HEK293 (cell line): ENCODE results near the gene CERS3.

Experiments
- CTCF ChIA-PET: fragments of 350-600 bp; formaldehyde crosslinking; extraction: SDS; loops from one replicate; lab custom pipeline; 2021; ENCODE audit warnings: antibody characterized with exemption; lab: Yijun Ruan, JAX
- POLR2A ChIA-PET: fragments of 300-600 bp; formaldehyde crosslinking; extraction: SDS; loops from one replicate; lab custom pipeline; 2020; ENCODE audit warnings: antibody characterized with exemption, inconsistent platforms; lab: Yijun Ruan, JAX
- H3K27ac ChIP-seq: fragments of 200-500 bp; sonication (Bioruptor generic); 2 replicates; pipeline ENCODE4 v1.5.1; 2014; ENCODE audit warnings: low read depth, low read length, control low read depth, inconsistent platforms; ENCODE audit errors: extremely low read depth
- H3K36me3 ChIP-seq, 2 experiments: fragments of 200-500 bp in 1 of 2; sonication (Bioruptor generic) in 1 of 2; 1 replicate in 1 of 2; 2 replicates in 1 of 2; pipeline ENCODE4 v1.5.1; 2014 to 2017; ENCODE audit warnings: inconsistent platforms in 2 of 2, low read length in 2 of 2; ENCODE audit not compliant: control insufficient read depth in 2 of 2, insufficient read depth in 1 of 2
- H3K4me1 ChIP-seq: fragments of 200-500 bp; sonication (Bioruptor generic); 2 replicates; pipeline ENCODE4 v1.5.1; 2014; ENCODE audit warnings: mild to moderate bottlenecking, low read length, inconsistent platforms; ENCODE audit not compliant: control insufficient read depth, insufficient read depth
- H3K4me3 ChIP-seq: 2 replicates; pipeline ENCODE4 v1.5.1; 2011; ENCODE audit warnings: low read depth, mild to moderate bottlenecking, control low read depth, low read length, moderate library complexity
- H3K9me3 ChIP-seq: fragments of 200-500 bp; sonication (Bioruptor generic); 2 replicates; pipeline ENCODE4 v1.5.1; 2014; ENCODE audit warnings: low read depth, low read length, inconsistent platforms; ENCODE audit not compliant: control insufficient read depth, insufficient read depth
- HOXA7 ChIP-seq: sonication (generic); formaldehyde crosslinking; IDR thresholded peaks from 2 replicates; pipeline ENCODE4 v1.8.1; 2022; ENCODE audit warnings: missing genetic modification reagents, borderline replicate concordance
- KLF7 ChIP-seq: fragments of 450-650 bp; formaldehyde crosslinking; IDR thresholded peaks from 2 replicates; pipeline ENCODE4 v1.5.1; 2016; ENCODE audit warnings: missing biosample characterization, missing genetic modification characterization, borderline replicate concordance
- KLF9 ChIP-seq: fragments of 450-650 bp; formaldehyde crosslinking; IDR thresholded peaks from 2 replicates; pipeline ENCODE4 v1.5.1; 2016; ENCODE audit warnings: missing biosample characterization, missing genetic modification characterization, low read depth
- SP7 ChIP-seq: fragments of 450-650 bp; formaldehyde crosslinking; IDR thresholded peaks from 2 replicates; pipeline ENCODE4 v1.5.1; 2016; ENCODE audit warnings: missing biosample characterization, missing genetic modification characterization
- ZBTB8A ChIP-seq: fragments of 450-650 bp; formaldehyde crosslinking; IDR thresholded peaks from 2 replicates; pipeline ENCODE4 v1.5.1; 2016; ENCODE audit warnings: missing biosample characterization, missing genetic modification characterization
- ZNF133 ChIP-seq: fragments of 450-650 bp; formaldehyde crosslinking; IDR thresholded peaks from 2 replicates; pipeline ENCODE4 v1.5.1; 2016; ENCODE audit warnings: missing biosample characterization, missing genetic modification characterization
- ZNF302 ChIP-seq: fragments of 450-650 bp; formaldehyde crosslinking; IDR thresholded peaks from 2 replicates; pipeline ENCODE4 v1.5.1; 2016; ENCODE audit warnings: missing biosample characterization, missing genetic modification characterization, low read depth
- ZNF510 ChIP-seq: fragments of 450-650 bp; formaldehyde crosslinking; IDR thresholded peaks from 2 replicates; pipeline ENCODE4 v1.5.1; 2018; ENCODE audit warnings: mild to moderate bottlenecking, missing genetic modification characterization, missing biosample characterization; ENCODE audit not compliant: insufficient replicate concordance
- ZNF548 ChIP-seq: fragments of 450-650 bp; formaldehyde crosslinking; IDR thresholded peaks from 2 replicates; pipeline ENCODE4 v1.5.1; 2016; ENCODE audit warnings: missing biosample characterization, missing genetic modification characterization
- TF ChIP-seq, protein P1 (sequence below): fragments of 450-650 bp; formaldehyde crosslinking; IDR thresholded peaks from 2 replicates; pipeline ENCODE4 v1.5.1; 2016; ENCODE audit warnings: missing biosample characterization, missing genetic modification characterization
- TF ChIP-seq, protein P2 (sequence below): fragments of 450-650 bp; formaldehyde crosslinking; IDR thresholded peaks from 2 replicates; pipeline ENCODE4 v1.5.1; 2016; ENCODE audit warnings: missing biosample characterization, missing genetic modification characterization
- TF ChIP-seq, protein P3 (sequence below): fragments of 450-650 bp; formaldehyde crosslinking; IDR thresholded peaks from 2 replicates; pipeline ENCODE4 v1.5.1; 2016; ENCODE audit warnings: missing biosample characterization, missing genetic modification characterization
- TF ChIP-seq, protein P4 (sequence below): fragments of 450-650 bp; formaldehyde crosslinking; IDR thresholded peaks from 2 replicates; pipeline ENCODE4 v1.5.1; 2016; ENCODE audit warnings: missing biosample characterization, missing genetic modification characterization
- TF ChIP-seq, protein P5 (sequence below): fragments of 450-650 bp; formaldehyde crosslinking; IDR thresholded peaks from 2 replicates; pipeline ENCODE4; 2016; ENCODE audit warnings: missing biosample characterization, missing genetic modification characterization
- TF ChIP-seq, protein P6 (sequence below): fragments of 450-650 bp; formaldehyde crosslinking; IDR thresholded peaks from 2 replicates; pipeline ENCODE4 v1.5.1; 2016; ENCODE audit warnings: missing biosample characterization, missing genetic modification characterization
- TF ChIP-seq, protein P7 (sequence below): fragments of 450-650 bp; formaldehyde crosslinking; IDR thresholded peaks from 2 replicates; pipeline ENCODE4 v1.5.1; 2017; ENCODE audit warnings: missing biosample characterization, missing genetic modification characterization
- TF ChIP-seq, protein P8 (sequence below): fragments of 450-650 bp; formaldehyde crosslinking; IDR thresholded peaks from 2 replicates; pipeline ENCODE4 v1.5.1; 2017; ENCODE audit warnings: missing biosample characterization, missing genetic modification characterization

Gene CERS3

DNA sequence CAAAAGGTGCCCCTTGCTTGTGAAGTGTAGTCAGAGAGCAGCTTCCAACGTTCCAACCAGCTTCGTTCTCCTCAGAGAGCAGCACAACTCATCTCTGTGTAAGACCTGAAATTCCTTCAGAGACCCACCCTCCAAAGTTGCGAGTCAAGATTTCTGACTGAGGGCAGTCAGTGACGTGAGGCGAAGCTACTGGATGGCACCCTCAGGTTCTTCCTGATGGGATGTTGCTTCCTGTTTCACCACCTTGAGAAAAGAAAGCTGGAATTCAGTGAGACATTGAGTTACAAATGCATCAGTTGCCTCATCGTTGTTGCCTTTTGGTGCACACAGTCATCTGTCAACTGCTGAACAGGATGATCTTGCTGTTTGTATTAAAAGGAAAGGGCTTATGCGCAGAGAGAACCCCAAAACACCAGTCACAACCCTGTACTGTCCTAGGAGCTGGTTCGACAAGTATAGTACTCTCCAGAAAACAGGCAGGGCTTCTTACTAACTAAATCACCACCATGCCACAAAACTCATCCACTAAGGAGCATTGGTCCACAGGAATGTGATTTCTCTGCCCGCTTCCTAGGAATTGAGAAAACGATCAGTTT is at the start of gene CERS3:
Gene CERS3, minus strand, starts transcription at position 118 of the 596 bp plus-strand sequence. CDS start 27,101 bp downstream, outside the sequence.
- TF ChIP-seq SP7 (no peak), ZNF133 (tag by site-specific recombination) (no peak), ZNF510 (no peak), KLF7 (tag by site-specific recombination) (no peak), ZNF548 (tag by site-specific recombination) (no peak), HOXA7 (CRISPR knock-in tag) (no peak), ZNF302 (no peak), ZBTB8A (tag by site-specific recombination) (no peak), KLF9 (tag by site-specific recombination) (no peak)
- TF ChIP-seq, protein P1, sequence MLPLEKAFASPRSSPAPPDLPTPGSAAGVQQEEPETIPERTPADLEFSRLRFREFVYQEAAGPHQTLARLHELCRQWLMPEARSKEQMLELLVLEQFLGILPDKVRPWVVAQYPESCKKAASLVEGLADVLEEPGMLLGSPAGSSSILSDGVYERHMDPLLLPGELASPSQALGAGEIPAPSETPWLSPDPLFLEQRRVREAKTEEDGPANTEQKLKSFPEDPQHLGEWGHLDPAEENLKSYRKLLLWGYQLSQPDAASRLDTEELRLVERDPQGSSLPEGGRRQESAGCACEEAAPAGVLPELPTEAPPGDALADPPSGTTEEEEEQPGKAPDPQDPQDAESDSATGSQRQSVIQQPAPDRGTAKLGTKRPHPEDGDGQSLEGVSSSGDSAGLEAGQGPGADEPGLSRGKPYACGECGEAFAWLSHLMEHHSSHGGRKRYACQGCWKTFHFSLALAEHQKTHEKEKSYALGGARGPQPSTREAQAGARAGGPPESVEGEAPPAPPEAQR = no peak
- TF ChIP-seq, protein P2, sequence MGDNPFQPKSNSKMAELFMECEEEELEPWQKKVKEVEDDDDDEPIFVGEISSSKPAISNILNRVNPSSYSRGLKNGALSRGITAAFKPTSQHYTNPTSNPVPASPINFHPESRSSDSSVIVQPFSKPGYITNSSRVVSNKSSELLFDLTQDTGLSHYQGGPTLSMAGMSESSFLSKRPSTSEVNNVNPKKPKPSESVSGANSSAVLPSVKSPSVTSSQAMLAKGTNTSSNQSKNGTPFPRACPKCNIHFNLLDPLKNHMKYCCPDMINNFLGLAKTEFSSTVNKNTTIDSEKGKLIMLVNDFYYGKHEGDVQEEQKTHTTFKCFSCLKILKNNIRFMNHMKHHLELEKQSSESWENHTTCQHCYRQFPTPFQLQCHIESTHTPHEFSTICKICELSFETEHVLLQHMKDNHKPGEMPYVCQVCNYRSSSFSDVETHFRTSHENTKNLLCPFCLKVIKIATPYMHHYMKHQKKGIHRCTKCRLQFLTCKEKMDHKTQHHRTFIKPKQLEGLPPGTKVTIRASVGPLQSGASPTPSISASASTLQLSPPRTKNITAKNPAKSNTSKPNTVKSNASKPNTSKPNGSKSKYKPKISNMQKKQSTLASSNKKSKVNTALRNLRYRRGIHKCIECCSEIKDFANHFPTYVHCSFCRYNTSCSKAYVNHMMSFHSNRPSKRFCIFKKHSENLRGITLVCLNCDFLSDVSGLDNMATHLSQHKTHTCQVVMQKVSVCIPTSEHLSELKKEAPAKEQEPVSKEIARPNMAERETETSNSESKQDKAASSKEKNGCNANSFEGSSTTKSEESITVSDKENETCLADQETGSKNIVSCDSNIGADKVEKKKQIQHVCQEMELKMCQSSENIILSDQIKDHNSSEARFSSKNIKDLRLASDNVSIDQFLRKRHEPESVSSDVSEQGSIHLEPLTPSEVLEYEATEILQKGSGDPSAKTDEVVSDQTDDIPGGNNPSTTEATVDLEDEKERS = no peak
- TF ChIP-seq, protein P3, sequence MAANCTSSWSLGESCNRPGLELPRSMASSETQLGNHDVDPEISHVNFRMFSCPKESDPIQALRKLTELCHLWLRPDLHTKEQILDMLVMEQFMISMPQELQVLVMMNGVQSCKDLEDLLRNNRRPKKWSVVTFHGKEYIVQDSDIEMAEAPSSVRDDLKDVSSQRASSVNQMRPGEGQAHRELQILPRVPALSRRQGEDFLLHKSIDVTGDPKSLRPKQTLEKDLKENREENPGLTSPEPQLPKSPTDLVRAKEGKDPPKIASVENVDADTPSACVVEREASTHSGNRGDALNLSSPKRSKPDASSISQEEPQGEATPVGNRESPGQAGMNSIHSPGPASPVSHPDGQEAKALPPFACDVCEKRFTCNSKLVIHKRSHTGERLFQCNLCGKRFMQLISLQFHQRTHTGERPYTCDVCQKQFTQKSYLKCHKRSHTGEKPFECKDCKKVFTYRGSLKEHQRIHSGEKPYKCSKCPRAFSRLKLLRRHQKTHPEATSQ (tag by site-specific recombination) = no peak
- TF ChIP-seq, protein P4, sequence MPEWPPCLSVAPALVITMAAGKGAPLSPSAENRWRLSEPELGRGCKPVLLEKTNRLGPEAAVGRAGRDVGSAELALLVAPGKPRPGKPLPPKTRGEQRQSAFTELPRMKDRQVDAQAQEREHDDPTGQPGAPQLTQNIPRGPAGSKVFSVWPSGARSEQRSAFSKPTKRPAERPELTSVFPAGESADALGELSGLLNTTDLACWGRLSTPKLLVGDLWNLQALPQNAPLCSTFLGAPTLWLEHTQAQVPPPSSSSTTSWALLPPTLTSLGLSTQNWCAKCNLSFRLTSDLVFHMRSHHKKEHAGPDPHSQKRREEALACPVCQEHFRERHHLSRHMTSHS (tag by site-specific recombination) = no peak
- TF ChIP-seq, protein P5, sequence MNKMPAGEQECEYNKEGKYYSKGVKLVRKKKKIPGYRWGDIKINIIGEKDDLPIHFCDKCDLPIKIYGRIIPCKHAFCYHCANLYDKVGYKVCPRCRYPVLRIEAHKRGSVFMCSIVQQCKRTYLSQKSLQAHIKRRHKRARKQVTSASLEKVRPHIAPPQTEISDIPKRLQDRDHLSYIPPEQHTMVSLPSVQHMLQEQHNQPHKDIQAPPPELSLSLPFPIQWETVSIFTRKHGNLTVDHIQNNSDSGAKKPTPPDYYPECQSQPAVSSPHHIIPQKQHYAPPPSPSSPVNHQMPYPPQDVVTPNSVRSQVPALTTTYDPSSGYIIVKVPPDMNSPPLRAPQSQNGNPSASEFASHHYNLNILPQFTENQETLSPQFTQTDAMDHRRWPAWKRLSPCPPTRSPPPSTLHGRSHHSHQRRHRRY (tag by site-specific recombination) = no peak
- TF ChIP-seq, protein P6, sequence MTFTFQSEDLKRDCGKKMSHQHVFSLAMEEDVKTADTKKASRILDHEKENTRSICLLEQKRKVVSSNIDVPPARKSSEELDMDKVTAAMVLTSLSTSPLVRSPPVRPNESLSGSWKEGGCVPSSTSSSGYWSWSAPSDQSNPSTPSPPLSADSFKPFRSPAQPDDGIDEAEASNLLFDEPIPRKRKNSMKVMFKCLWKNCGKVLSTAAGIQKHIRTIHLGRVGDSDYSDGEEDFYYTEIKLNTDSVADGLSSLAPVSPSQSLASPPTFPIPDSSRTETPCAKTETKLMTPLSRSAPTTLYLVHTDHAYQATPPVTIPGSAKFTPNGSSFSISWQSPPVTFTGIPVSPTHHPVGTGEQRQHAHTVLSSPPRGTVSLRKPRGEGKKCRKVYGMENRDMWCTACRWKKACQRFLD (tag by site-specific recombination) = no peak
- TF ChIP-seq, protein P7, sequence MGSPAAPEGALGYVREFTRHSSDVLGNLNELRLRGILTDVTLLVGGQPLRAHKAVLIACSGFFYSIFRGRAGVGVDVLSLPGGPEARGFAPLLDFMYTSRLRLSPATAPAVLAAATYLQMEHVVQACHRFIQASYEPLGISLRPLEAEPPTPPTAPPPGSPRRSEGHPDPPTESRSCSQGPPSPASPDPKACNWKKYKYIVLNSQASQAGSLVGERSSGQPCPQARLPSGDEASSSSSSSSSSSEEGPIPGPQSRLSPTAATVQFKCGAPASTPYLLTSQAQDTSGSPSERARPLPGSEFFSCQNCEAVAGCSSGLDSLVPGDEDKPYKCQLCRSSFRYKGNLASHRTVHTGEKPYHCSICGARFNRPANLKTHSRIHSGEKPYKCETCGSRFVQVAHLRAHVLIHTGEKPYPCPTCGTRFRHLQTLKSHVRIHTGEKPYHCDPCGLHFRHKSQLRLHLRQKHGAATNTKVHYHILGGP (tag by site-specific recombination) = no peak
- TF ChIP-seq, protein P8, sequence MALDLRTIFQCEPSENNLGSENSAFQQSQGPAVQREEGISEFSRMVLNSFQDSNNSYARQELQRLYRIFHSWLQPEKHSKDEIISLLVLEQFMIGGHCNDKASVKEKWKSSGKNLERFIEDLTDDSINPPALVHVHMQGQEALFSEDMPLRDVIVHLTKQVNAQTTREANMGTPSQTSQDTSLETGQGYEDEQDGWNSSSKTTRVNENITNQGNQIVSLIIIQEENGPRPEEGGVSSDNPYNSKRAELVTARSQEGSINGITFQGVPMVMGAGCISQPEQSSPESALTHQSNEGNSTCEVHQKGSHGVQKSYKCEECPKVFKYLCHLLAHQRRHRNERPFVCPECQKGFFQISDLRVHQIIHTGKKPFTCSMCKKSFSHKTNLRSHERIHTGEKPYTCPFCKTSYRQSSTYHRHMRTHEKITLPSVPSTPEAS = no peak
- Histone ChIP-seq H3K9me3 (no peaks in the 10 kb centered on the region), H3K36me3 (no peaks in the 10 kb centered on the region), H3K27ac (no peak within 1 kb of the TSS), H3K4me3 (no peak within 1 kb of the TSS), H3K4me1 (no peaks in the 10 kb centered on the region)
- POLR2A ChIA-PET = no interaction called here
- CTCF ChIA-PET = no interaction called here
